T-helper 2 cell (primary cell): ENCODE measurements around the gene GUCY2D.
"Not testable (repeated sequence)": the region's sequence is repeated elsewhere in the genome, so short reads cannot be mapped to it uniquely, and the experiment has no call there.

Experiments
- DNase-seq, 5 experiments: peaks; one replicate each; pipeline versions ENCODE4 v3.0.0 to v3.0.0-alpha.2; 2012 to 2022
- total RNA-seq, 2 donors: gene quantifications; one replicate each; lab custom pipeline; 2026; lab: John Stamatoyannopoulos, UW

GUCY2D gene
- total RNA-seq = 0 to 0.07 reads per million in 2 donors

DNA sequence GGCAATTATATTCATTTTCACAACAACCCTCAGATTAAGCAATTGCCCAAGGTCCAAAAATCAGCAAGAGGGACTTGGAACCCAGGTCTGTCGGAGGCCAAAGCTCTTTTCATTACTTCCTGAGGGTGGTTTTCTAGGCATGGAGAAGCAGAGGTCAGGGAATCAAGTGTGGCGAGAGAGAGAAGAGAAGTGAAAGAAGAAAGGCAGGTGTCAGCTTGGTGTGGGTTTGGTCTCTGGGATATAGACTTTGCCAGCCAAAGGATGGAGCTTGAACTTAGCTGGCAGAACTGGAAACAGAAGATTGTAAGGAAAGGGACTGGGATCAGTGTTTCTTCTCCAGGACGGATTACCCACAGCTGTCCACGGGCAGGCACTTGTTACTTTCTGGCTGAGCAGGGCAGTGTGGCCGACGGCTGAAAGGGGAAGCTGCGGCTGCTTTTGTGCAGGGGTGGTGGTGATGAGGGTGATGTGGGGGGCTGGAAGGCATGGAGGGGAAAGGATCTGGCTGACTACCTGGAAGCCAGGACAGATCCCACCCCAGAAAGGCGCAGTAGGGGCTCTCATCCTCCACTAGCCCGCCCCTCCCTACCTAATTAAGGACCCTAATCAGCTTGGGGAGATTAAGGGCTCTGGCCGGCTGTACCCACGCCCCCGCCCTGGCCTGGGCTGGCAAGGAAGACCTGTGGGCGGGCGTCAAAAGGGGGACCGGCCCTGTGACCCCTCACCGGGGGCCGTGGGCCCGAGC is at the start of gene GUCY2D:
GUCY2D (plus strand) TSS at position 640 of the 745 bp plus-strand sequence. CDS start 433 bp downstream, outside the sequence.
- DNase-seq = no peak

GRCh38 chr17:7953266-7953665 is 49.1 kb upstream of the GUCY2D start:
- not testable (repeated sequence) for DNase-seq

DNA sequence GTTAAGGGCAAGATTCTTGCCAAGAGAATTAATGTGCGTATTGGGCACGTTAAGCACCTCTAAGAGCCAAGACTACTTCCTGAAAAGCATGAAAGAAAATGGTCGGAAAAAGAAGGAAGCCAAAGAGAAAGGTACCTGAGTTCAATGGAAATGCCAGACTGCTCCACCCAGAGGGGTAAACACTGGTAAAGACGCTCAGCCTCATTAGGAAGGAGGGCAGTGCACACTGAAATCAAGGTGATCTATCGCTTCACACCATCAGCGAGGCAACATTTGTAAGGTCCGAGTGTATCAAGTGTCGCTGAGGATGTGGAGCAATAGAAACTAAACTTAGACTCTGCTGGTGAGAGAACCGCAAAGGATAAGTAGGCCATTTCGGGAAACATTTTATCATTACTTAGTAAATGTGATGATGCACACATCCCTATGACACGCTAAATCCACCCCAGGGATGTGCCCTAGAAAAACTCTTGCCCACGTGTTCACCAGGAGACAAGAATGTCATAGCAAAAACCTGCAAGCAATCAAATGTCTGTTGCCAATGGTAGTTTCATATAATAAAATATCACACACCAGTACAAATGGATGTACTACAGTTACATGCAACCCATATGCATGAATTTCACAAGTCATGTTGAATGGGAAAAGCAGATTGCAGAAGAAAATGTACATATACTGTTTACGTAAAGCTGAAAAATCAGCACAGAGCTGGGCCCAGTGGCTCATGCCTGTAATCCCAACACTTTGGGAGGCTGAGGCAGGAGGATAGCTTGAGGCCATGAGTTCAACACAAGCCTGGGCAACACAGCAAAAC is 46.8 kb upstream of the GUCY2D start:
- DNase-seq = no peak

- no peak for DNase-seq
Measured at GRCh38 chr17:7956228-7956965, 46.0 kb upstream of the GUCY2D start.

- DNase-seq = no peak
Measured at GRCh38 chr17:7959503-7960253, 42.7 kb upstream of the GUCY2D start.

- DNase-seq = no peak
Measured at GRCh38 chr17:7961421-7961820, 41.0 kb upstream of the GUCY2D start.

DNA sequence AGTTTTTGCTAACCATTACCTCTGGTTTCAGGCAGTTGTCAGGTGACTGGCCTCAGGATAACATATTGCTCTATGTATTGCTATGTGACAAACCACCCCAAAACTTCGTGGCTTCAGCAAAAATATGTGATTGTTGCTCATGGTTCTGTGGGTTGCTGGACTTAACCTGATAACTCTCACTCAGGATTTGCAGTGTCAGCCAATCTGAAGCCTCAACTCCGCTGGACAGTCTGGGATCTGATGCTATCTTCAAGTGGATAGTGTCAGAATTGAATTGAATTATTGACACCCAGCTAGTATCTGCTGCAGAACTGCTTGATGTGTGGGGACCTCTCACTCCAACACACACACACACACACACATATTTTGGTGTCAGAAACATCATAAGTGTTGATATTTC is 34.7 kb upstream of the GUCY2D start:
- no peak for DNase-seq

- no peak for DNase-seq
Measured at GRCh38 chr17:7969433-7969832, 33.0 kb upstream of the GUCY2D start.

DNA sequence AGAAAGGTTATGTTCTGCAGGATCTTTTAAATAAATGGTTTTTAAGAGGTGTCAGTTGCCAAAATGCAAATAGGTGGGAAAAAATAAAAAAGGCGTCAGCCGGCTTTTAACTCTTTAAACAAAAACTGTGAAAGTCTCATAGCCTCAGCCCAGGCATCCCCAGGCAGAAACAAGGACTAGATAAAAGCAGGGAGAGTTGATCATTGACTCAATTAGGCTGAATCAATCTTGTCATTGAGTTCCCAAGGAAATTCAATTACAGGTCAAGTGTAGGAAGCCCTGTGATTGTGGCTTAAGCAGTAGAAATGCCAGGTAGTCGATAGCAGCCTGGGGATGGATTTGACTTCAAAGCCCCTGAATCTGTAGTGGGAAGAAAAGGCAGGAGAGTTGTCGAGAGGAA is 30.8 kb upstream of the GUCY2D start:
- DNase-seq = no peak

DNA sequence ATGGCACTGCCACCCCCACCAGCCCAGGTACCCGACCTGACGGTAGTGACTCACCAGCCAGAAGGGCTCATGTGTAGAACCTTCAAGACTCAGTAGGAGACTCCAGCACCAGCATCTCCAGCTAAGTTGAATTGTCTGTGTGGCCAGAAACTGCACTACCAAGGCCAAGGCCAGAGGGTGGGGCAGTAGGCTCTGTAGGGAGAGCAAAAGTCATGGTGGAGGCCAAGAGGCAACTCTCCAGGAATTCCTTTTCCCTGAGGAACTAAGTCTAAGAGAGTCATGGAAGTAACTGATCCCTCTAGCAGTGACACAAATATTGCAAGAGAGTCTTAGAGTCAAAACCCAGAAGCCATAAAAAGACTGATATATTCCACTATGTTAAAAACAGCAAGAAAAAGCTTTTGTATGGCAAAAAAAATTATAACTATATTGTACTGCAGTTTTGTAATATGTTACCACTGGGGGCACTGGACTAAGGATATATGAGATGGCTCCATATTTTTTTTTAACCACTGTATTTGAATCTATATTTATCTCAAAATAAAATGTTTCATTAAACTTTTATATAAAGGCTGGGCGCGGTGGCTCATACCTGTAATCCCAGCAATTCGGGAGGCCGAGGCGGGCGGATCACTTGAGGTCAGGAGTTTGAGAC is 30.2 kb upstream of the GUCY2D start:
- no peak for DNase-seq

- DNase-seq = no peak
Measured at GRCh38 chr17:7974638-7975131, 27.7 kb upstream of the GUCY2D start.

- no peak for DNase-seq
Measured at GRCh38 chr17:7977039-7977438, 25.4 kb upstream of the GUCY2D start.

DNA sequence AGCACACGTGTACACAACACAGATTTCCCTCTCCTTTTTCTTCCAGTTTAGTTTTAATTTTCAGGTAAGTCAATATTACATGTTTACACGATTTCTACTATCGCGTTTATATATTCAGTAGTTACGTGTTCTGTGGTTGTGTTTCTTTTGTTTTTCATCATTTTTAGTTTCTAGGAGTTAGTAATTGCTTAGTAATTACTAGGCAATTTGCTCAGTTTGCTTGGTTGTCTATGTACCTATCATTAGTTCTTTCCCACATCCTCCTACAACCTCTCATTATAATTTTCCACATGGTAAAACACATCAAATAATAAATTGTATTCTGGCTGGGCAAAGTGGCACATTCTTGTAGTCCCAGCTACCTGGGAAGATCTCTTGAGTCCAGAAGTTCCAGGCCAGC is 24.6 kb upstream of the GUCY2D start:
- no peak for DNase-seq

GRCh38 chr17:7982173-7982572 is 20.2 kb upstream of the GUCY2D start:
- peak in 1 of 5 experiments; percentile 27 for DNase-seq

DNA sequence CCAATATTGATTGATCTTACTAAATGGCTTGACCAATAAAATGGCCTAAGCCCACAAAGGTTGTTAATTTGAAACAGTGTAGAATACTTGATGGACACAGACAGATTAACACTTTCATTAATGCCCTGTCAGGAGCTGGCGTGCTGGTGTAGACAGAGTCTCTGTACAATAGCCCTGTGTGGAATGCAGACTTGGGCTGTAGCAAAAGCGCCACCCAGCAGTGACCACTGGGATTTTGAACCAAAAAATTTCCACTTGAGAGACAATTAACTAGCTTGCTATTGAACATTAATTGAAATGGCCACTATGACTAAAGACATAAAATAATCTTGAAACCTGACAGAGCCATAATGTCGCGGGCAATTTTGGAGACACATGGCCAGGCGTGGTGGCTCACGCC is 19.7 kb upstream of the GUCY2D start:
- no peak for DNase-seq

GRCh38 chr17:7984904-7985303 is 17.5 kb upstream of the GUCY2D start:
- no peak for DNase-seq

DNA sequence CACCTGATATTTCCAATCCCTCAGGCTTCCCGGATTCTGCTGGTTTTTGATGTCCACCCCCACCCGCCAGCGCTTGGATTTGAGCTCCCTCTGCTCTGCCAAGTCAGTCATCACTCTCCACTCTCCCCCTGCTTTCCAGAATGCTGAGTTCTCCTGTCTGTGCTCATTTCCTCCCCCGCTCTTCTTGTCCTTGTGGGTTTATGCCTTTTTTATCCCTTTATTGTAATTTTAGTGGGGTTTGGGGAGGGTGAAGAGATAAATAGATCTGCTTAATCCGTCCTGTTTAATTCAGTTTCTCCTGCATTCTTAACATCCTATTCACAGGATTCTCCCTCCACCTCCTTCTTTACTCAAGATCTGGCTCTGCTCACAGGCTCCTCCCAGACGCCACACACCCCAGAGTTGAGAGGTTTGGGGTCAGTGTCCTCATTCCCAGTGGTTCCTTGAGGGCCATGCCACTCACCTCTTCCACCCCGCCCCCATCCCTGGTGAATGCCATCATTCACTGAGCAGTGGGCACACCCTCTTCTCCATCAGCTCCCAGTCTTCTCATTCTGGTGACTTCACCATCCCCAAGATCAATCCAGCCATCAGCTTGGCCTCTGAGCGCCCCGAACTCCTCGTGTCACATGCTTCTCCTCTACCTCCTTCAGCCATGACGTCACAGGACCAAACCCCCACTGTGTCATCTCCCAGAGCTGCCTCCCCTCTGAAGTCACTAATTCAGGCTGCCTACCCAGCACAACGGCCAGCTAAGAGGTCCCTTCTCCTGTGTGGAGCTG is 15.1 kb upstream of the GUCY2D start:
- no peak for DNase-seq

GRCh38 chr17:7988750-7989178 is 13.7 kb upstream of the GUCY2D start:
- DNase-seq = peak in 2 of 5 experiments; percentile 57 to 82

DNA sequence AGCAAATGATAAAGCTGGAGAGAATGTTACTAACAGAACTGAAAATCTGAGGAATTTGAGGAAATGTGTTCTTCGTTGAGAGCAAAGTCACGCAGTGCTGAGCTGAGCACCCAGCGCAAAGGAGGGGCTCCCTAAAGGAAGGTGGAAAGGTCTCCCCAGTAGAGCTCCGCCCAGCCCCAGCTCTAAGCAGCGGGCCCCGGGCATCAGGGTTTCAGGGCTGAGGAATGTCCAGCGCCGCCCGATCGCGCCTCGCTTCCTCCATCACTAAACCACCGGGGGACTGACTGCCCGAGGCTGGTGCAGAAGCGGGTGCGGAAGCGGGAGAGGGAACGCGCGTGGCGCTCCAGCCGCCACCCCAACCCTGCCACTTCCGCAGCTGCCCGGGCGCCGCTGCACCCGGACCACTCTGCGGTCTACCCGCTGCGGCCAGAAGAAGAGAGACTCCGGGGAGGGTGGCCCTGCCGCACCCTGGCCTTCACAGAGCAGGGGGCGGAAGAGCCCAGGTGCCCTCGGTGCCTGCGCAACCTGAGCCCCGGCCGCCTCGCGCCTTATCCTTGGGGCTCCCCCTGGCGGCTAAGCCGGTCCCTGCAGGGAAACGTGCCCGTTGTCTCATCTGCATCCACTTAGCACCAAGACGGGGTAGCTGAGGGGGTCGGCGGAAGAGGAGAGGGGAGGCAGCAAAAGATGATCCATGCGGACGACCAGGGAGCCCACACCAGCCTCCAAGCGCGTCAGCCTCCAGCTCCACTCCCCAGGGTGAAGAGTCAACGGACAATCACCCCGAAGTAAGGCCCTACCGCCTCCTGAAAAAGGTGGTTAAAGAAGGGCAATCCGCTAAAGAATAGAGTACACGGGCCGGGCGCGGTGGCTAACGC is 12.4 kb upstream of the GUCY2D start:
- DNase-seq = peak; percentile 83 to 94 (median 84)

GRCh38 chr17:7992516-7992915 is 9.9 kb upstream of the GUCY2D start:
- no peak for DNase-seq
